Neural cell (in vitro differentiated cells): ENCODE measurements around the gene COTL1.

Source experiments
- CTCF ChIP-seq: fragments of 450-650 bp; IDR thresholded peaks from 2 replicates; pipeline ENCODE4 v1.5.1; 2014; ENCODE audit warnings: antibody characterized with exemption, mild to moderate bottlenecking, moderate library complexity; ENCODE audit not compliant: poor library complexity, severe bottlenecking
- EP300 ChIP-seq: fragments of 450-650 bp; conservative IDR thresholded peaks from 2 replicates; pipeline ENCODE4 v1.6.1; 2014; ENCODE audit warnings: antibody characterized with exemption, mild to moderate bottlenecking, moderate library complexity; ENCODE audit not compliant: poor library complexity, severe bottlenecking
- EZH2 ChIP-seq: fragments of 200-600, 300-800 bp; shearing (Covaris generic), sonication (generic); IDR thresholded peaks from 2 replicates; pipeline ENCODE4 v1.6.1; 2014; ENCODE audit warnings: antibody characterized with exemption, low read length, borderline replicate concordance, mild to moderate bottlenecking; ENCODE audit not compliant: insufficient read depth, poor library complexity, severe bottlenecking
- POLR2AphosphoS5 ChIP-seq: IDR thresholded peaks from 2 replicates; pipeline ENCODE4 v1.6.1; 2012
- RAD21 ChIP-seq: fragments of 450-650 bp; conservative IDR thresholded peaks from 2 replicates; pipeline ENCODE4 v1.6.1; 2014; ENCODE audit warnings: antibody characterized with exemption, mild to moderate bottlenecking, moderate library complexity
- REST ChIP-seq: IDR thresholded peaks from 2 replicates; pipeline ENCODE4 v1.6.1; 2012; ENCODE audit warnings: borderline replicate concordance
- SMC3 ChIP-seq: fragments of 450-650 bp; conservative IDR thresholded peaks from 2 replicates; pipeline ENCODE4 v1.6.1; 2014; ENCODE audit warnings: antibody characterized with exemption, mild to moderate bottlenecking, moderate library complexity; ENCODE audit not compliant: poor library complexity

- TF ChIP-seq REST (no peak), EP300 (no peak), RAD21 (no peak), CTCF (no peak), POLR2AphosphoS5 (no peak), EZH2 (no peak), SMC3 (no peak)
Measured at GRCh38 chr16:84635702-84636101, 17.8 kb upstream of the COTL1 start.
